Measurements from ENCODE around the gene TSC22D4.

DNA sequence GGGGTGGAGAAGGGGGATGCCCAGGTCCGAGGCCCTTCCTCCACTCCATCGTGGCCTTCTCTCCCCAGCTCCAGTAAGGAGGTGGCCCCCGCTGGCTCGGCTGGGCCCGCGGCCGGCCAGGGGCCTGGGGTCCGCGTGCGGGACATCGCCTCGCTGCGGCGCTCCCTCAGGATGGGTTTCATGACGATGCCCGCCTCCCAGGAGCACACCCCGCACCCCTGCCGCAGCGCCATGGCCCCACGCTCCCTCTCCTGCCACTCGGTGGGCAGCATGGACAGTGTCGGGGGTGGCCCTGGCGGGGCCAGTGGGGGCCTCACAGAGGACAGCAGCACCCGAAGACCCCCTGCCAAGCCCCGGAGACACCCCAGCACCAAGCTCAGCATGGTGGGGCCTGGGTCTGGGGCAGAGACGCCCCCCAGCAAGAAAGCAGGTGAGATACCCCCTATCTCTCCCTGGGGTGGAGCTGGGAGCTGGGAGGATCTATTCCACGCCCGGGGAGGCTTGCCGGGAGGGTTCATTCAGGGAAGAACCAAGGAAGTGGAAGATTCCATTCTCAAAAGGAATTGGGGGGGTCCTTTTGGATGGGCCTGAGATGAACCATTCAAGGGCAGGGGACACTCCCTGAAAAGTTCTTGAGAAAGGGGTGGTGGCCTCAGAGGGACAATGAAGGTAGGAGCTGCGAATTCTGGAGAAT is 7.9 kb upstream of the TSC22D4 start:
- TF ChIP-seq ZNF501 (tag by site-specific recombination; IDR thresholded peaks at IDR 0.05) (no peak), HOXA7 (CRISPR knock-in tag; IDR thresholded peaks at IDR 0.05; ENCODE audit: borderline replicate concordance) (no peak), ZNF274 (IDR thresholded peaks at IDR 0.05; ENCODE audit: low read length) (no peak), ZNF274 (tag by site-specific recombination; IDR thresholded peaks at IDR 0.05; ENCODE audit: borderline replicate concordance) (no peak), ZNF76 (tag by site-specific recombination; IDR thresholded peaks at IDR 0.05; ENCODE audit: borderline replicate concordance, low read depth) (no peak), MYNN (tag by site-specific recombination; IDR thresholded peaks at IDR 0.05; ENCODE audit: borderline replicate concordance) (no peak), TCF7L2 (IDR thresholded peaks at IDR 0.05; ENCODE audit: borderline replicate concordance, low read depth, low read length) (no peak)
- TF ChIP-seq, protein P1, sequence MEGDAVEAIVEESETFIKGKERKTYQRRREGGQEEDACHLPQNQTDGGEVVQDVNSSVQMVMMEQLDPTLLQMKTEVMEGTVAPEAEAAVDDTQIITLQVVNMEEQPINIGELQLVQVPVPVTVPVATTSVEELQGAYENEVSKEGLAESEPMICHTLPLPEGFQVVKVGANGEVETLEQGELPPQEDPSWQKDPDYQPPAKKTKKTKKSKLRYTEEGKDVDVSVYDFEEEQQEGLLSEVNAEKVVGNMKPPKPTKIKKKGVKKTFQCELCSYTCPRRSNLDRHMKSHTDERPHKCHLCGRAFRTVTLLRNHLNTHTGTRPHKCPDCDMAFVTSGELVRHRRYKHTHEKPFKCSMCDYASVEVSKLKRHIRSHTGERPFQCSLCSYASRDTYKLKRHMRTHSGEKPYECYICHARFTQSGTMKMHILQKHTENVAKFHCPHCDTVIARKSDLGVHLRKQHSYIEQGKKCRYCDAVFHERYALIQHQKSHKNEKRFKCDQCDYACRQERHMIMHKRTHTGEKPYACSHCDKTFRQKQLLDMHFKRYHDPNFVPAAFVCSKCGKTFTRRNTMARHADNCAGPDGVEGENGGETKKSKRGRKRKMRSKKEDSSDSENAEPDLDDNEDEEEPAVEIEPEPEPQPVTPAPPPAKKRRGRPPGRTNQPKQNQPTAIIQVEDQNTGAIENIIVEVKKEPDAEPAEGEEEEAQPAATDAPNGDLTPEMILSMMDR (tag by site-specific recombination; IDR thresholded peaks at IDR 0.05), result no peak
- TF ChIP-seq, protein P2, sequence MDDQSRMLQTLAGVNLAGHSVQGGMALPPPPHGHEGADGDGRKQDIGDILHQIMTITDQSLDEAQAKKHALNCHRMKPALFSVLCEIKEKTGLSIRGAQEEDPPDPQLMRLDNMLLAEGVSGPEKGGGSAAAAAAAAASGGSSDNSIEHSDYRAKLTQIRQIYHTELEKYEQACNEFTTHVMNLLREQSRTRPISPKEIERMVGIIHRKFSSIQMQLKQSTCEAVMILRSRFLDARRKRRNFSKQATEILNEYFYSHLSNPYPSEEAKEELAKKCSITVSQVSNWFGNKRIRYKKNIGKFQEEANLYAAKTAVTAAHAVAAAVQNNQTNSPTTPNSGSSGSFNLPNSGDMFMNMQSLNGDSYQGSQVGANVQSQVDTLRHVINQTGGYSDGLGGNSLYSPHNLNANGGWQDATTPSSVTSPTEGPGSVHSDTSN (CRISPR knock-in tag; IDR thresholded peaks at IDR 0.05), result no peak
